Activated CD8-positive, alpha-beta memory T cell treated with anti-CD3 and anti-CD28 coated beads, Interleukin-2, amount 50 U/mL, for 1 hour (primary cell): Measurements from ENCODE around the gene CD96.

ENCODE experiments used
- DNase-seq: peaks from one replicate; pipeline ENCODE4 v3.0.0-alpha.2; 2020; ENCODE audit errors: extremely low read depth

The CD96 gene

GRCh38 chr3:111594205-111594604 lies 52.2 kb downstream of the CD96 start:
- DNase-seq, result no peak

- DNase-seq, result no peak
These were observed 52.8 kb downstream of the CD96 start for GRCh38 chr3:111594781-111595180.

GRCh38 chr3:111595232-111595631 lies 53.2 kb downstream of the CD96 start, which contains the start of gene ZBED2:
Gene ZBED2 (minus strand): TSS chr3:111595346. CDS start chr3:111594201, 1,145 bp downstream.
- DNase-seq, result no peak

- DNase-seq, result no peak
These were observed 54.3 kb downstream of the CD96 start for GRCh38 chr3:111596328-111596727.

- no peak for DNase-seq
These were observed 56.1 kb downstream of the CD96 start for GRCh38 chr3:111598139-111598538.

GRCh38 chr3:111598552-111598951 lies 56.6 kb downstream of the CD96 start:
- no peak for DNase-seq

GRCh38 chr3:111601810-111602209 lies 59.8 kb downstream of the CD96 start:
- DNase-seq, result no peak

- no peak for DNase-seq
These were observed 61.7 kb downstream of the CD96 start for GRCh38 chr3:111603679-111604078.

- DNase-seq, result no peak
These were observed 62.1 kb downstream of the CD96 start for GRCh38 chr3:111604119-111604518.

- DNase-seq, result no peak
These were observed 63.0 kb downstream of the CD96 start for GRCh38 chr3:111605018-111605417.

GRCh38 chr3:111605493-111605892 lies 63.5 kb downstream of the CD96 start:
- no peak for DNase-seq

GRCh38 chr3:111607240-111607920 lies 65.4 kb downstream of the CD96 start:
- no peak for DNase-seq

- DNase-seq, result no peak
These were observed 66.4 kb downstream of the CD96 start for GRCh38 chr3:111608383-111608782.

- DNase-seq, result no peak
These were observed 67.7 kb downstream of the CD96 start for GRCh38 chr3:111609700-111610099.

- DNase-seq, result peak; percentile 43
These were observed 68.2 kb downstream of the CD96 start for GRCh38 chr3:111610189-111610588.

- peak; percentile 41 for DNase-seq
These were observed 68.6 kb downstream of the CD96 start for GRCh38 chr3:111610612-111611054.

- no peak for DNase-seq
These were observed 71.3 kb downstream of the CD96 start for GRCh38 chr3:111613294-111613693.

GRCh38 chr3:111615880-111616279 lies 73.9 kb downstream of the CD96 start:
- DNase-seq, result no peak

- peak; percentile 68 for DNase-seq
These were observed 74.6 kb downstream of the CD96 start for GRCh38 chr3:111616417-111617105.

GRCh38 chr3:111617406-111617805 lies 75.4 kb downstream of the CD96 start:
- no peak for DNase-seq

GRCh38 chr3:111617912-111618601 lies 76.1 kb downstream of the CD96 start:
- no peak for DNase-seq

GRCh38 chr3:111618945-111619344 lies 76.9 kb downstream of the CD96 start:
- DNase-seq, result no peak

GRCh38 chr3:111619833-111620232 lies 77.8 kb downstream of the CD96 start:
- DNase-seq, result no peak
